MCF 10A (cell line): Measurements from ENCODE around the gene CMTM1. TPM values are rescaled to one million over a fixed set of nuclear protein-coding genes. Genes with fewer than 3 reads are reported as not detected.

Source experiments
- BruUV-seq: library from RNA; stranded (reverse); fragments of 400-500 nt; replicated peaks from 2 replicates; lab custom pipeline; 2021; lab: Mats Ljungman, UMichigan
- CTCF ChIA-PET: fragments of 300-600 bp; sonication (Branson Sonifier 250); formaldehyde crosslinking; extraction: SDS; loops from one replicate; lab custom pipeline; 2021; ENCODE audit warnings: antibody characterized with exemption, inconsistent platforms; lab: Yijun Ruan, JAX
- POLR2A ChIA-PET: fragments of 300-600, 350-650 bp; sonication (Branson Sonifier 250); formaldehyde crosslinking; extraction: SDS; loops from one replicate; lab custom pipeline; 2020; ENCODE audit warnings: antibody characterized with exemption, inconsistent platforms; lab: Yijun Ruan, JAX
- DNase-seq: peaks from one replicate; pipeline ENCODE4 v3.0.0-alpha.2; 2018; ENCODE audit not compliant: unreplicated experiment
- H3K27ac Mint-ChIP-seq: one replicate; pipeline ENCODE4 v1.8.0; 2022; ENCODE audit warnings: mild to moderate bottlenecking, low read depth, mixed read lengths; ENCODE audit not compliant: unreplicated experiment
- H3K27me3 Mint-ChIP-seq: one replicate; pipeline ENCODE4 v1.8.0; 2022; ENCODE audit warnings: mixed read lengths; ENCODE audit not compliant: insufficient read depth, unreplicated experiment
- H3K36me3 Mint-ChIP-seq: one replicate; pipeline ENCODE4 v1.8.0; 2022; ENCODE audit warnings: mild to moderate bottlenecking, moderate library complexity, mixed read lengths; ENCODE audit not compliant: insufficient read depth, unreplicated experiment
- H3K4me1 Mint-ChIP-seq: one replicate; pipeline ENCODE4 v1.8.0; 2022; ENCODE audit warnings: mixed read lengths; ENCODE audit not compliant: insufficient read depth, unreplicated experiment
- H3K4me3 Mint-ChIP-seq: one replicate; pipeline ENCODE4 v1.8.0; 2022; ENCODE audit warnings: mild to moderate bottlenecking, moderate library complexity, mixed read lengths; ENCODE audit not compliant: unreplicated experiment
- H3K9me3 Mint-ChIP-seq: one replicate; pipeline ENCODE4 v1.8.0; 2022; ENCODE audit warnings: mixed read lengths; ENCODE audit not compliant: unreplicated experiment
- CTCF ChIP-seq: fragments of 200-600 bp; IDR thresholded peaks from one replicate; pipeline ENCODE4 v1.8.0; 2022; ENCODE audit warnings: antibody characterized with exemption, mild to moderate bottlenecking; ENCODE audit not compliant: unreplicated experiment
- intact Hi-C: fragments of 100-400 bp; cut with micrococcal nuclease; formaldehyde crosslinking; loops from 2 replicates; pipeline ENCODE4 v1.14.1; 2022
- total RNA-seq: library from RNA; stranded (reverse); gene quantifications from 2 replicates; pipeline ENCODE4 v1.2.3, GENCODE V29; 2022

CMTM1 gene
- total RNA-seq, 1 experiment from 2014 or later: 2.1 TPM

GRCh38 chr16:66521252-66521713 lies 45.0 kb upstream of the CMTM1 start:
- Mint-ChIP-seq H3K9me3 (no peaks in the 10 kb centered on the region), H3K36me3 (peaks cover 35% of the 10 kb centered on the region), H3K4me1 (peaks cover 35% of the 10 kb centered on the region), H3K27me3 (no peaks in the 10 kb centered on the region), H3K4me3 (no peak overlapping the region), H3K27ac (peak overlapping the region; percentile 71)
- no TSS peak for BruUV-seq
- intact Hi-C loops: no loop called here
- no peak for DNase-seq
- no peak for TF ChIP-seq CTCF
- POLR2A ChIA-PET: interaction anchor here (1.1 to 3.2 kb wide), 5 partner anchors 10 to 113 kb away, joined by 5 to 12 read pairs (median 7); partner anchors contain the start of gene CKLF
- CTCF ChIA-PET: interaction anchor here (0.6 to 3.8 kb wide), 9 partner anchors 10 to 130 kb away, joined by 3 to 13 read pairs (median 3); partner anchors contain the start of gene CKLF

GRCh38 chr16:66521951-66522771 lies 44.1 kb upstream of the CMTM1 start:
- peak overlapping the region; percentile 71 for H3K27ac Mint-ChIP-seq
- TF ChIP-seq CTCF: no peak
- no peaks in the 10 kb centered on the region for H3K27me3 Mint-ChIP-seq
- POLR2A ChIA-PET: interaction anchor here (0.6 to 3.2 kb wide), 8 partner anchors 9 to 114 kb away, joined by 3 to 12 read pairs (median 6); partner anchors contain the start of gene CKLF
- BruUV-seq: no TSS peak
- CTCF ChIA-PET: interaction anchor here (0.5 to 3.8 kb wide), 11 partner anchors 9 to 190 kb away, joined by 3 to 13 read pairs (median 3); partner anchors contain the start of gene CKLF
- no peak overlapping the region for H3K4me3 Mint-ChIP-seq
- intact Hi-C loops: no loop called here
- peak; percentile 86 for DNase-seq
- H3K36me3 Mint-ChIP-seq: peaks cover 36% of the 10 kb centered on the region
- peaks cover 26% of the 10 kb centered on the region for H3K4me1 Mint-ChIP-seq
- H3K9me3 Mint-ChIP-seq: no peaks in the 10 kb centered on the region

GRCh38 chr16:66522816-66523590 lies 43.2 kb upstream of the CMTM1 start:
- no peaks in the 10 kb centered on the region for H3K9me3 Mint-ChIP-seq
- H3K4me1 Mint-ChIP-seq: peaks cover 18% of the 10 kb centered on the region
- BruUV-seq: no TSS peak
- H3K27me3 Mint-ChIP-seq: no peaks in the 10 kb centered on the region
- no peak overlapping the region for H3K4me3 Mint-ChIP-seq
- H3K36me3 Mint-ChIP-seq: peaks cover 30% of the 10 kb centered on the region
- POLR2A ChIA-PET: interaction anchor here (0.6 to 3.2 kb wide), 6 partner anchors 8 to 29 kb away, joined by 3 to 12 read pairs (median 6); partner anchors contain the start of gene CKLF
- TF ChIP-seq CTCF: no peak
- DNase-seq: no peak
- intact Hi-C loops: no loop called here
- CTCF ChIA-PET: interaction anchor here (0.5 to 3.8 kb wide), 6 partner anchors 8 to 189 kb away, joined by 3 to 13 read pairs (median 4); no protein-coding TSS in a partner anchor
- peak overlapping the region; percentile 71 for H3K27ac Mint-ChIP-seq
